NK-92 (cell line): Measurements from ENCODE around the gene MRPL27.

ENCODE experiments used
- DNase-seq: peaks from one replicate; lab custom pipeline; 2025; ENCODE audit not compliant: unreplicated experiment; lab: John Stamatoyannopoulos, UW

The MRPL27 gene

DNA sequence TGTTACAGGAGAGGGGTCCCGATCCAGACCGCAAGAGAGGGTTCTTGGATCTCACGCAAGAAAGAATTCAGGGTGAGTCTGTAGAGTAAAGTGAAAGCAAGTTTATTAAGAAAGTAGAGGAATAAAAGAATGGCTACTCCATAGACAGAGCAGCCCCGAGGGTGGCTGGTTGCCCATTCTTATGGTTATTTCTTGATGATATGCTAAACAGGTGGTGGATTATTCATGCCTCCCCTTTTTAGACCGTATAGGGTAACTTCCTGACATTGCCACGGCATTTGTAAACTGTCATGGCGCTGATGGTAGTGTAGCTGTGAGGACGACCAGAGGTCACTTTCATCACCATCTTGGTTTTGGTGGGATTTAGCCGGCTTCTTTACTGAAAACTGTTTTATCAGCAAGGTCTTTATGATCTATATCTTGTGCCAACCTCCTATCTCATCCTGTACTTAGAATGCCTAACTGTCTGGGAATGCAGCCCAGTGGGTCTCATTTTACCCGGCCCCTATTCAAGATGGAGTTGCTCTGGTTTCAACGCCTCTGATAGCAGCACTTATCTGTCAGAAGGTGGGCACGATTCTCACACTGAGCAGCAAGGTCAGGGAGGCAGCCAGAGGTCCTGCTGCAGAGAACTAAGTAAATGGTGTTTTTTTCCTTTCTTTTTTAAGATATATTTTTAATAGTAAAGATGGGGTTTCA is 53.5 kb downstream of the MRPL27 start:
- DNase-seq: no peak

- DNase-seq: no peak
These were observed 54.3 kb downstream of the MRPL27 start for GRCh38 chr17:50318501-50319285.
